ENCODE results near the gene AXDND1.
A peak's percentile ranks its signal among the peaks of the same experiment; 100 is the strongest.

Gene AXDND1

DNA sequence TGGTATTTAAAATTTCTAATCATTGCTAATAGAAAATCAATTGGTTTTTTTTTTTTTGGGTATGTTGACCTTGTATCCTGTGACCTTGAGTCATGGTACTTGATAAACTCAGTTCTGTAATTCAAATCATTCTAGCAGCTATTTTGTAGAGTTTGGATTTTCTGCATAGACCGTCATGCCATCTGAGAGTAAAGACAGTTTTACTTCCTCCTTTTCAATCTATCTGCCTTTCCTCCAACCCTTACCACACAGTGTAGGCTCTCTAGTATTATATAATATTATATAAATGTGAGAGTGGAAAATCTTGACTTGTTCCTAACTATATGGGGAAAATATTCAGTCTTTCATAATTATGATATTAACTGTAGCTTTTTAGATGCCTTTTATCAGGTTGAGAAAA is 232.9 kb downstream of the AXDND1 start:
- Histone ChIP-seq H3K4me3 (ENCODE audit: low read depth in 1 of 2, low read length in 2 of 2) (no peak overlapping the region), H3K36me3 (ENCODE audit: insufficient read depth, low read length) (no peaks in the 10 kb centered on the region), H3K27me3 (ENCODE audit: insufficient read depth, low read length, poor library complexity) (peaks cover 5% of the 10 kb centered on the region), H3K79me2 (ENCODE audit: insufficient read depth, low read length) (no peaks in the 10 kb centered on the region), H2AFZ (ENCODE audit: low read depth, low read length) (no peak overlapping the region), H3K27ac (ENCODE audit: low read length) (no peak overlapping the region), H3K9ac (ENCODE audit: low read depth, low read length) (no peak overlapping the region), H3K4me2 (ENCODE audit: insufficient read depth, low read length) (no peak overlapping the region), H3K4me1 (ENCODE audit: insufficient read depth, low read length) (no peaks in the 10 kb centered on the region), H3K9me3 (ENCODE audit: insufficient read depth, low read length, severe bottlenecking) (no peaks in the 10 kb centered on the region), H4K20me1 (ENCODE audit: insufficient read depth, low read length) (no peaks in the 10 kb centered on the region)
- DNase-seq (no peak), ATAC-seq (ENCODE audit: insufficient read depth, low read depth) (no peak)
- no peak for TF ChIP-seq EZH2 (IDR thresholded peaks at IDR 0.05; ENCODE audit: borderline replicate concordance, low read depth, low read length, severe bottlenecking)
- TF ChIP-seq, protein P1, sequence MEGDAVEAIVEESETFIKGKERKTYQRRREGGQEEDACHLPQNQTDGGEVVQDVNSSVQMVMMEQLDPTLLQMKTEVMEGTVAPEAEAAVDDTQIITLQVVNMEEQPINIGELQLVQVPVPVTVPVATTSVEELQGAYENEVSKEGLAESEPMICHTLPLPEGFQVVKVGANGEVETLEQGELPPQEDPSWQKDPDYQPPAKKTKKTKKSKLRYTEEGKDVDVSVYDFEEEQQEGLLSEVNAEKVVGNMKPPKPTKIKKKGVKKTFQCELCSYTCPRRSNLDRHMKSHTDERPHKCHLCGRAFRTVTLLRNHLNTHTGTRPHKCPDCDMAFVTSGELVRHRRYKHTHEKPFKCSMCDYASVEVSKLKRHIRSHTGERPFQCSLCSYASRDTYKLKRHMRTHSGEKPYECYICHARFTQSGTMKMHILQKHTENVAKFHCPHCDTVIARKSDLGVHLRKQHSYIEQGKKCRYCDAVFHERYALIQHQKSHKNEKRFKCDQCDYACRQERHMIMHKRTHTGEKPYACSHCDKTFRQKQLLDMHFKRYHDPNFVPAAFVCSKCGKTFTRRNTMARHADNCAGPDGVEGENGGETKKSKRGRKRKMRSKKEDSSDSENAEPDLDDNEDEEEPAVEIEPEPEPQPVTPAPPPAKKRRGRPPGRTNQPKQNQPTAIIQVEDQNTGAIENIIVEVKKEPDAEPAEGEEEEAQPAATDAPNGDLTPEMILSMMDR (IDR thresholded peaks at IDR 0.05; ENCODE audit: borderline replicate concordance, extremely low read depth, low read length, poor library complexity, severe bottlenecking): no peak

DNA sequence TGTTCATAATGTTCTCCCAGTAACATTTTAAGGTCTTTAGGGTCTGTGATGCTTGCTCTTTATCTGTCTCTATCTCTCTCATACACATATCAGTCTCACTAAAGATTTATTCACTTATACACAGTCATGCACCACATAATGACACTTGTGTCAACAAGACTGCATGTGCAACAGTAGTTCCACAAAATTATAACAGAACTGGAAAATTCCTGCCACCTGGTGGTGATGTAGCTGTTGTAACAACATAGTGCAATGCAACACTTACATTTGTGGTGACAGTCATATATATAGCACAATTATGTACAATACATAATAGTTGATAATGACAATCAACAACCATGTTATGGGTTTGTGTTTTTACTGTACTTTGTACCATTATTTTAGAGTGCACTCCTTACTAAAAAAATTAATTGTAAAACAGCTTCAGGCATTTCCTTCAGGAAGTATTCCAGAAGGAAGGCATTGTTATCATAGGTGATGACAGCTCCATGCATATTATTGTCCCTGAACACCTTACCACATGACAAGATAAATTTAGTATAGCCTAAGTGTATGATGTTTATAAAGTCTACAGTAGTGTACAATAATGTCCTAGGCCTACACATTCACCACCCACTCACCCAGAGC is 234.0 kb downstream of the AXDND1 start:
- no peak overlapping the region for H3K27ac ChIP-seq (ENCODE audit: low read length)
- H3K36me3 ChIP-seq (ENCODE audit: insufficient read depth, low read length): no peaks in the 10 kb centered on the region
- peaks cover 5% of the 10 kb centered on the region for H3K27me3 ChIP-seq (ENCODE audit: insufficient read depth, low read length, poor library complexity)
- H3K9me3 ChIP-seq (ENCODE audit: insufficient read depth, low read length, severe bottlenecking): no peaks in the 10 kb centered on the region
- no peak overlapping the region for H2AFZ ChIP-seq (ENCODE audit: low read depth, low read length)
- no peaks in the 10 kb centered on the region for H3K4me1 ChIP-seq (ENCODE audit: insufficient read depth, low read length)
- no peak for DNase-seq
- H3K4me3 ChIP-seq (ENCODE audit: low read depth in 1 of 2, low read length in 2 of 2): no peak overlapping the region
- no peaks in the 10 kb centered on the region for H4K20me1 ChIP-seq (ENCODE audit: insufficient read depth, low read length)
- H3K79me2 ChIP-seq (ENCODE audit: insufficient read depth, low read length): no peaks in the 10 kb centered on the region
- TF ChIP-seq, protein P1 (IDR thresholded peaks at IDR 0.05; ENCODE audit: borderline replicate concordance, extremely low read depth, low read length, poor library complexity, severe bottlenecking): peak; percentile 54
- TF ChIP-seq EZH2 (IDR thresholded peaks at IDR 0.05; ENCODE audit: borderline replicate concordance, low read depth, low read length, severe bottlenecking): no peak
- no peak overlapping the region for H3K4me2 ChIP-seq (ENCODE audit: insufficient read depth, low read length)
- ATAC-seq (ENCODE audit: insufficient read depth, low read depth): peak; percentile 55; the same call in 1 of the 3 replicates
- no peak overlapping the region for H3K9ac ChIP-seq (ENCODE audit: low read depth, low read length)

DNA sequence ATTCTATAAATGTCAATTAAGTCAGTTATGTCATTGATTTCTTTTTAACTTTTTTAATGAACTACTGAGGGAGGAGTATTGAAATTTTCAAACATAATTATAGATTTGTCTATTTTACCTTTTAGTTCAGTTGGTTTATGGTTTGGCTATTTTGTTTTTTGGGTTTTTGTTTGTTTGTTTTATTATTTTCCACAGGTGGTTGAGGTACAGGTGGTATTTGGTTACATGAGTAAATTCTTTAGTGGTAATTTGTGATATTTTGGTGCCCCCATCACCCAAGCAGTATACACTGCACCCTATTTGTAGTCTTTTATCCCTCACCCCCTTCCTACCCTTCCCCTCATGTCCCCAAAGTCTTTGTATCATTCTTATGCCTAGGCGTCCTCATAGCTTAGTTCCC is 235.3 kb downstream of the AXDND1 start:
- Histone ChIP-seq H4K20me1 (ENCODE audit: insufficient read depth, low read length) (no peaks in the 10 kb centered on the region), H3K4me2 (ENCODE audit: insufficient read depth, low read length) (no peak overlapping the region), H3K27ac (ENCODE audit: low read length) (no peak overlapping the region), H3K4me3 (ENCODE audit: low read depth in 1 of 2, low read length in 2 of 2) (no peak overlapping the region), H3K9me3 (ENCODE audit: insufficient read depth, low read length, severe bottlenecking) (no peaks in the 10 kb centered on the region), H3K4me1 (ENCODE audit: insufficient read depth, low read length) (no peaks in the 10 kb centered on the region), H3K27me3 (ENCODE audit: insufficient read depth, low read length, poor library complexity) (peaks cover 5% of the 10 kb centered on the region), H3K36me3 (ENCODE audit: insufficient read depth, low read length) (no peaks in the 10 kb centered on the region), H3K9ac (ENCODE audit: low read depth, low read length) (no peak overlapping the region), H3K79me2 (ENCODE audit: insufficient read depth, low read length) (no peaks in the 10 kb centered on the region), H2AFZ (ENCODE audit: low read depth, low read length) (no peak overlapping the region)
- no peak for ATAC-seq (ENCODE audit: insufficient read depth, low read depth)
- DNase-seq: no peak
- no peak for TF ChIP-seq EZH2 (IDR thresholded peaks at IDR 0.05; ENCODE audit: borderline replicate concordance, low read depth, low read length, severe bottlenecking)
- TF ChIP-seq, protein P1 (IDR thresholded peaks at IDR 0.05; ENCODE audit: borderline replicate concordance, extremely low read depth, low read length, poor library complexity, severe bottlenecking): no peak

Measured in DND-41 (cell line).